PFSK-1 (cell line): ENCODE data around the gene PDCD2L.

Experiments
- FOXP2 ChIP-seq: optimal IDR thresholded peaks from 2 replicates; pipeline ENCODE3; 2011; ENCODE audit warnings: borderline replicate concordance, control low read depth, inconsistent platforms; ENCODE audit not compliant: insufficient read depth; ENCODE audit errors: extremely low read length, extremely low read depth
- POLR2AphosphoS5 ChIP-seq: IDR thresholded peaks from 2 replicates; pipeline ENCODE4 v1.6.1; 2012; ENCODE audit warnings: low read depth, mild to moderate bottlenecking, control low read depth, low read length, moderate library complexity
- SIN3A ChIP-seq: IDR thresholded peaks from 2 replicates; pipeline ENCODE4 v1.6.1; 2012; ENCODE audit warnings: mild to moderate bottlenecking, low read length, moderate library complexity, borderline replicate concordance; ENCODE audit not compliant: insufficient read depth
- TAF1 ChIP-seq: IDR thresholded peaks from 2 replicates; pipeline ENCODE4 v1.6.1; 2012; ENCODE audit warnings: low read length, control low read depth, borderline replicate concordance; ENCODE audit not compliant: insufficient read depth
- TF ChIP-seq, protein P1 (sequence below), 2 experiments: IDR thresholded peaks; 2 replicates each; pipeline versions ENCODE4 v1.6.1 to v1.8.0; 2011 to 2012; ENCODE audit warnings: low read depth in 2 of 2, low read length in 2 of 2, control low read depth in 1 of 2, inconsistent platforms in 1 of 2, mild to moderate bottlenecking in 1 of 2, moderate library complexity in 1 of 2; ENCODE audit not compliant: insufficient read depth in 1 of 2

Gene PDCD2L

DNA sequence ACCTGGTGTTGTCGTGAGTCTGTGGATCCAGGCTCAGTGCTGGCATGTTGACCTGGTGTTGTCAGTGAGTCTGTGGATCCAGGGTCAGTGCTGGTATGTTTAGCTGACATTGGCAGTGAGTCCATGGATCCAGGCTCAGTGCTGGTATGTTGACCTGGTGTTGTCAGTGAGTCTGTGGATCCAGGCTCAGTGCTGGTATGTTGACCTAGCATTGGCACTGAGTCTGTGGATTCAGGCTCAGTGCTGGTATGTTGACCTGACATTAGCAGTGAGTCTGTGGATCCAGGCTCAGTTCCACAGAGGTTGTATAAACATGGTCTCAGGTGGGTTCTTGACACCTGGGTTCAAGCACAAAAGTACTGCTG is 16.8 kb upstream of the PDCD2L start:
- TF ChIP-seq TAF1 (no peak), POLR2AphosphoS5 (0 out of 2 replicates have a peak, but pooled peaks have one; percentile 11)

DNA sequence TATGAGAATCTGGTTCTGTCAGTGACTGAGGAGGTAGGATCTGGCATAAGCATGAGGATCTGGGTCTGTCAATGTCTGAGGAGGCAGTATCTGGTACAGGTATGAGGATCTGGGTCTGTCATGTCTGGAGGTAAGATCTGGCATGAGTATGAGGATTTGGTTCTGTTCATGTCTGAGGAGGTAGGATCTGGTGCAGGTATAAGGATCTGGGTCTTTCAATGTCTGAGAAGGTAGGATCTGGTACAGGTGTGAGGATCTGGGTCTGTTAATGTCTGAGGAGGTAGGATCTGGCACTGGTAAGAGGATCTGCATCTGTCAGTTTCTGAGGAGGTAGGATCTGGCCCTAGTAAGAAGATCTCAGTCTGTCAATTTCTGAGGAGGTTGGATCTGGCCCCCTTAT is 12.4 kb upstream of the PDCD2L start:
- TF ChIP-seq, protein P1, sequence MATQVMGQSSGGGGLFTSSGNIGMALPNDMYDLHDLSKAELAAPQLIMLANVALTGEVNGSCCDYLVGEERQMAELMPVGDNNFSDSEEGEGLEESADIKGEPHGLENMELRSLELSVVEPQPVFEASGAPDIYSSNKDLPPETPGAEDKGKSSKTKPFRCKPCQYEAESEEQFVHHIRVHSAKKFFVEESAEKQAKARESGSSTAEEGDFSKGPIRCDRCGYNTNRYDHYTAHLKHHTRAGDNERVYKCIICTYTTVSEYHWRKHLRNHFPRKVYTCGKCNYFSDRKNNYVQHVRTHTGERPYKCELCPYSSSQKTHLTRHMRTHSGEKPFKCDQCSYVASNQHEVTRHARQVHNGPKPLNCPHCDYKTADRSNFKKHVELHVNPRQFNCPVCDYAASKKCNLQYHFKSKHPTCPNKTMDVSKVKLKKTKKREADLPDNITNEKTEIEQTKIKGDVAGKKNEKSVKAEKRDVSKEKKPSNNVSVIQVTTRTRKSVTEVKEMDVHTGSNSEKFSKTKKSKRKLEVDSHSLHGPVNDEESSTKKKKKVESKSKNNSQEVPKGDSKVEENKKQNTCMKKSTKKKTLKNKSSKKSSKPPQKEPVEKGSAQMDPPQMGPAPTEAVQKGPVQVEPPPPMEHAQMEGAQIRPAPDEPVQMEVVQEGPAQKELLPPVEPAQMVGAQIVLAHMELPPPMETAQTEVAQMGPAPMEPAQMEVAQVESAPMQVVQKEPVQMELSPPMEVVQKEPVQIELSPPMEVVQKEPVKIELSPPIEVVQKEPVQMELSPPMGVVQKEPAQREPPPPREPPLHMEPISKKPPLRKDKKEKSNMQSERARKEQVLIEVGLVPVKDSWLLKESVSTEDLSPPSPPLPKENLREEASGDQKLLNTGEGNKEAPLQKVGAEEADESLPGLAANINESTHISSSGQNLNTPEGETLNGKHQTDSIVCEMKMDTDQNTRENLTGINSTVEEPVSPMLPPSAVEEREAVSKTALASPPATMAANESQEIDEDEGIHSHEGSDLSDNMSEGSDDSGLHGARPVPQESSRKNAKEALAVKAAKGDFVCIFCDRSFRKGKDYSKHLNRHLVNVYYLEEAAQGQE (IDR thresholded peaks at IDR 0.05; ENCODE audit: insufficient read depth in 1 of 2, low read depth in 2 of 2, low read length in 2 of 2) = no peak
- TF ChIP-seq POLR2AphosphoS5 = no peak
- TF ChIP-seq FOXP2 = no peak
- no peak for TF ChIP-seq TAF1
- TF ChIP-seq SIN3A = no peak

DNA sequence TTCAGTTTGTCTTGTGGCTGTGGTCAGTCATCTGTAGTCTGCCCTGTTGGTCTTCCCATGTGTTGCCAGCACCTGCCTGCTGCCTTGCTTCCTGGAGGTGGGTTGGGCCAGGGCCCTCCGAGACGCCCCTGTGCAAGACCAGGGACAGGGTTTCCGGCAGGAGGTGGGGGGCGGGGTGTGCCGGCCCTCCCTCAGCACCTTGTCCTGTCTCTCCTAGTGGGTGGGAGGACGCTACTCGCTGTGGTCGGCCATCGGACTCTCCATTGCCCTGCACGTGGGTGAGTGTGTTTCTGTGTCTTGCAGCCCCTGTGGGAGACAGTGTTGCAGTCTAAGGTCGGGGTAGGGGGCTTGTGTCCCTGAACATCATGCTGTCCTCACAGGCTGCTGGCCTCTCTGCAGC is 11.2 kb upstream of the PDCD2L start:
- TF ChIP-seq POLR2AphosphoS5 = no peak
- TF ChIP-seq, protein P1 (IDR thresholded peaks at IDR 0.05; ENCODE audit: insufficient read depth in 1 of 2, low read depth in 2 of 2, low read length in 2 of 2) = no peak
- TF ChIP-seq FOXP2 = no peak
- TF ChIP-seq TAF1 = no peak
- no peak for TF ChIP-seq SIN3A

DNA sequence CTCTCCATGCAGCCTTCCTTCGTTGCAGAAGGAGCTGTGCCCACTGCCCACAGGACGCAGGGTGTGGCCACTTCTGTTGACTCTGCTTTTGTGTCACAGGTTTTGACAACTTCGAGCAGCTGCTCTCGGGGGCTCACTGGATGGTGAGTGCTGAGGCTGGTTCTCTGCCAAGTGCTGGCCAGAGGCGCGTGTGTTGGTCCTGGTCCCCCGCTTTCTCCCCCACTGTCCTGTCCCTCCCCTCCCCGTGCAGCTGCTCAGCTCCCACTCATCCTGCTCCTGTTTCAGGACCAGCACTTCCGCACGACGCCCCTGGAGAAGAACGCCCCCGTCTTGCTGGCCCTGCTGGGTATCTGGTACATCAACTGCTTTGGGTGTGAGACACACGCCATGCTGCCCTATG is 10.6 kb upstream of the PDCD2L start:
- no peak for TF ChIP-seq TAF1
- TF ChIP-seq POLR2AphosphoS5 = no peak
- TF ChIP-seq SIN3A = no peak
- TF ChIP-seq, protein P1 (IDR thresholded peaks at IDR 0.05; ENCODE audit: insufficient read depth in 1 of 2, low read depth in 2 of 2, low read length in 2 of 2) = no peak
- no peak for TF ChIP-seq FOXP2

DNA sequence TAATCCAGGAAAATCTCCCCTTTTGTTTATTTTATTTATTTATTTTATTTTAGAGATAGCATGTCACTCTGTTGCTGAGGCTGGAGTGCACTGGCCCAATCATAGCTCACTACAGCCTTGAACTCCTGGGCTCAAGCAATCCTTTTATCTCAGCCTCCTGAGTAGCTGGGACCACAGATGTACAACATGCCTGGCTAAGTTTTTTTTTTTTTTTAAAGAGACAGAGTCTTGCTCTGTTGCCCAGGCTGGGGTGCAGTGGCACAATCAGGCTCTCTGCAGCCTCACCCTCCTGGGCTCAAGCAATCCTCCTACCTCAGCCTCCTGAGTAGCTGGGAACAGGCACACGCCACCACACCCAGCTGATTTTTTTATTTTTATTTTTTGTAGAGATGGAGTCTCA is 6.3 kb upstream of the PDCD2L start:
- TF ChIP-seq TAF1 (no peak), SIN3A (no peak), POLR2AphosphoS5 (no peak), FOXP2 (no peak)
- TF ChIP-seq, protein P1 (IDR thresholded peaks at IDR 0.05; ENCODE audit: insufficient read depth in 1 of 2, low read depth in 2 of 2, low read length in 2 of 2) = no peak
